ENCODE measurements around the gene IFNL2. TPM values are rescaled to one million over a fixed set of nuclear protein-coding genes. Genes with fewer than 3 reads are reported as not detected.
A peak's percentile ranks its signal among the peaks of the same experiment; 100 is the strongest.

IFNL2 gene
- total and polyA plus RNA-seq, 5 experiments from 2014 or later, result not detected

- ATAC-seq (no peak), DNase-seq (no peak)
- H3K4me1 Mint-ChIP-seq, result peaks cover 13 to 37% (median 29%) of the 10 kb centered on the region in 4 donors
- H3K36me3 Mint-ChIP-seq, result peaks cover 0 to 56% (median 15%) of the 10 kb centered on the region in 3 donors
- no peaks in the 10 kb centered on the region for H3K27me3 Mint-ChIP-seq
- H3K9me3 Mint-ChIP-seq, result no peaks in the 10 kb centered on the region
- H3K27ac Mint-ChIP-seq, result peak overlapping the region in 2 of 10 donors; percentile 43 to 49
- POLR2A ChIA-PET, result no interaction called here
- H3K4me3 Mint-ChIP-seq, result no peak overlapping the region
Observed at GRCh38 chr19:39315933-39316332, 47.7 kb downstream of the IFNL2 start.

GRCh38 chr19:39316627-39317321 is 48.6 kb downstream of the IFNL2 start:
- H3K36me3 Mint-ChIP-seq, result peaks cover 0 to 47% (median 12%) of the 10 kb centered on the region in 3 donors
- no peaks in the 10 kb centered on the region for H3K9me3 Mint-ChIP-seq
- peak overlapping the region in 4 of 10 donors; percentile 0 to 43 (median 11) for H3K27ac Mint-ChIP-seq
- POLR2A ChIA-PET, result no interaction called here
- peak overlapping the region in 1 of 10 donors; percentile 55 for H3K4me3 Mint-ChIP-seq
- peak in 1 of 10 donors; percentile 1 for DNase-seq
- H3K27me3 Mint-ChIP-seq, result no peaks in the 10 kb centered on the region
- no peak for ATAC-seq
- H3K4me1 Mint-ChIP-seq, result peaks cover 20 to 37% (median 30%) of the 10 kb centered on the region in 4 donors

DNA sequence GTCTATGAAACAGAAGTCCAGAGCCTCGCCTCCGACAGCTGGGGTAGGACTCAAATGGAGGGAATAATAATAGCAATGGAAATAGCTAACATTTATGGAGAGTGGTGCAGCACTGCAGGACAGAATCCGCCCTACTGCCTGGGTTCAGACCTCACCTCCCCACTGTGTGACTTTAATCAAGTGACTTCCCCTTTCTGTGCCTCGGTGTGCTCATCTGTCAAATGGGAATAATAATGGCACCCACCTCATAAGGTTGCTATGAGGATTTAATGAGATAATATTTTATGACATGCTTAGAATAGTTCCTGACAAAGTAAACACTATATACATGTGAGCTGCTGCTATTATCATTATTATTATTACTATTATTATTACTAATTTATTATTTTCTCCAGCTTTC is 49.3 kb downstream of the IFNL2 start:
- H3K9me3 Mint-ChIP-seq, result no peaks in the 10 kb centered on the region
- H3K36me3 Mint-ChIP-seq, result peaks cover 0 to 41% (median 10%) of the 10 kb centered on the region in 3 donors
- POLR2A ChIA-PET, result no interaction called here
- H3K27me3 Mint-ChIP-seq, result no peaks in the 10 kb centered on the region
- H3K4me1 Mint-ChIP-seq, result peaks cover 20 to 41% (median 29%) of the 10 kb centered on the region in 4 donors
- DNase-seq, result no peak
- H3K4me3 Mint-ChIP-seq, result no peak overlapping the region
- no peak for ATAC-seq
- H3K27ac Mint-ChIP-seq, result no peak overlapping the region

GRCh38 chr19:39318071-39318470 is 49.9 kb downstream of the IFNL2 start:
- Mint-ChIP-seq H3K4me1 (peaks cover 21 to 46% (median 33%) of the 10 kb centered on the region in 4 donors), H3K36me3 (peaks cover 0 to 36% (median 6%) of the 10 kb centered on the region in 3 donors), H3K4me3 (peak overlapping the region in 2 of 10 donors; percentile 2 to 50), H3K27me3 (no peaks in the 10 kb centered on the region), H3K27ac (peak overlapping the region in 6 of 10 donors; percentile 21 to 69 (median 35)), H3K9me3 (no peaks in the 10 kb centered on the region)
- ATAC-seq (no peak), DNase-seq (peak in 1 of 10 donors; percentile 47)
- POLR2A ChIA-PET, result interaction anchor here (0.6 kb wide), 1 partner anchor 18 kb away, joined by 3 read pairs; the partner anchor contains the start of gene GMFG

DNA sequence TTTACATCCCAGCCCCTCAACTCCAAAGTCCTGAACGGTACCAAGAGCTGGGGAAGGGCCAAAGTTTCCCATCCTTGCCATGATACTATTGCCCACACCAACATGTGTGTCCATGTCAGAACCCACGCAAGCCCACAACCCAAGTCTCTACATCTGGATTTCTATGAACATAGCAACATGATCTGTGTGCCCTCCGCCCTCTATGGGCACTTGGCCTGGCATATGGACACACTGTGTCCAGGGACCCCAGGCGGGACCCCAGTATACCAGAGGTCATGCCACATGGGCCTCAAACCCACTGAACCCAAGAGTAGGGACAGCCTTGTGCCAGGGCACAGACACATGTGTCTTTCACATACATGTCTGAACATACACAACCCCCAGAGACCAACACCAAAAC is 50.5 kb downstream of the IFNL2 start:
- peaks cover 23 to 50% (median 34%) of the 10 kb centered on the region in 4 donors for H3K4me1 Mint-ChIP-seq

DNA sequence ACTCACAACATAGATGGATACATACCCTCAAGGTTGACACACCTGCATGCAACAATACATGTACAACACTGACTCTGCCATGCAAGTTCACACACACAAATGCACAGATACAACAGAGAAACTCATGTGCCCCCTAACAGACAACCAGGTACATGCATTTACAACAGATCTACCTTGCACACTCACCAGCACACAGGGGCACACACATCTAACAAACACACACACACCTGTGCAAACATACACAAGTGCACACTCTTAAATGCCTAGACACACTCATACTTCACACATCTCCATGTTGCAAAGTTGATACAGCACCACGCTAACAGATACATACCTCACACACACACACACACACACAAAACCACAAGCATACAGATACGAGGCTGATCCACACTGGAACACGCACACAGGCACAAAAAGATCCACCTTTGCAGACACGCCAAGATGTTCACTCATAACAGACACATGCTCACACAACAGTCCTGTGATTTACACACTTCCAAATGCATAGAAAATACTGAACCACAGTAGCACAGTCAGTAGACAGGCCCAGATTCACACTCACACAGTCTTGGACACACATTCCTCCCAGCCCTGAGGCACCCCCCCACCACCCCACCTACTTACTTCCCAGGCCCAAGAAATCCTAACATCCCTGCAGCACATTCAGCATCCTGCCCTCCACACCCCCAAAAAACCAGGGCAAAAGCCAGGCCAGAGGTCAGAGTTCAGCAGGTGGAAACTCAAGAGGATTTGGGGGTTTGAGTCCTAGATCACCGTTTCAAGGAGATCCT is 51.1 kb downstream of the IFNL2 start:
- Mint-ChIP-seq H3K36me3 (peaks cover 0 to 27% (median 3%) of the 10 kb centered on the region in 3 donors), H3K4me1 (peaks cover 23 to 50% (median 37%) of the 10 kb centered on the region in 4 donors), H3K27me3 (no peaks in the 10 kb centered on the region), H3K4me3 (peak overlapping the region; percentile 51 to 89 (median 78)), H3K9me3 (no peaks in the 10 kb centered on the region), H3K27ac (peak overlapping the region in 9 of 10 donors; percentile 15 to 90 (median 74))
- DNase-seq (peak in 1 of 10 donors; percentile 49), ATAC-seq (no peak)
- POLR2A ChIA-PET, result no interaction called here

More for the DNA sequence above, 50.5 kb downstream of the IFNL2 start:
- Mint-ChIP-seq H3K36me3 (peaks cover 0 to 30% (median 3%) of the 10 kb centered on the region in 3 donors), H3K27ac (peak overlapping the region in 7 of 10 donors; percentile 15 to 74 (median 65)), H3K4me3 (peak overlapping the region; percentile 6 to 89 (median 78)), H3K27me3 (no peaks in the 10 kb centered on the region), H3K9me3 (no peaks in the 10 kb centered on the region)
- POLR2A ChIA-PET, result interaction anchor here (0.6 kb wide), 1 partner anchor 17 kb away, joined by 3 read pairs; the partner anchor contains the start of gene GMFG
- ATAC-seq, result no peak
- DNase-seq, result peak in 1 of 10 donors; percentile 51

Other genes starting within 250 kb of the IFNL2 start
- gene FBXO27, start 235.8 kb upstream of the IFNL2 start, total RNA-seq, result not detected
- under 1 TPM in 1 of 3 donors, not detected in 2; 0.17 TPM for gene FBXO27, start 235.8 kb upstream of the IFNL2 start, polyA plus RNA-seq
- gene ACP7, start 184.0 kb upstream of the IFNL2 start, total RNA-seq, result not detected
- not detected for gene ACP7, start 184.0 kb upstream of the IFNL2 start, polyA plus RNA-seq
- 10 to 100 TPM; 14.8 to 16.8 TPM for gene PAK4, start 142.6 kb upstream of the IFNL2 start, total RNA-seq
- gene PAK4, start 142.6 kb upstream of the IFNL2 start, polyA plus RNA-seq, result 1 to 10 TPM; 1.3 to 1.4 (median 1.3) TPM
- gene NCCRP1, start 71.4 kb upstream of the IFNL2 start, total RNA-seq, result not detected
- gene NCCRP1, start 71.4 kb upstream of the IFNL2 start, polyA plus RNA-seq, result not detected
- not detected for gene SYCN, start 64.1 kb upstream of the IFNL2 start, total RNA-seq
- not detected for gene SYCN, start 64.1 kb upstream of the IFNL2 start, polyA plus RNA-seq
- not detected for gene IFNL3, start 23.4 kb upstream of the IFNL2 start, total RNA-seq
- gene IFNL3, start 23.4 kb upstream of the IFNL2 start, polyA plus RNA-seq, result not detected
- gene IFNL4, start 19.5 kb upstream of the IFNL2 start, total RNA-seq, result not detected
- under 1 TPM in 2 of 3 donors, not detected in 1; 0.11 to 0.17 TPM for gene IFNL4, start 19.5 kb upstream of the IFNL2 start, polyA plus RNA-seq
- gene IFNL1, start 28.0 kb downstream of the IFNL2 start, total RNA-seq, result not detected
- gene IFNL1, start 28.0 kb downstream of the IFNL2 start, polyA plus RNA-seq, result under 1 TPM in 1 of 3 donors, not detected in 2; 0.65 TPM
- gene LRFN1, start 52.5 kb downstream of the IFNL2 start, total RNA-seq, result 10 to 100 TPM; 10.1 TPM
- gene LRFN1, start 52.5 kb downstream of the IFNL2 start, polyA plus RNA-seq, result 1 to 10 TPM; 3.2 to 4.4 (median 3.5) TPM
- 100 to 1,000 TPM; 373 to 393 TPM for gene GMFG, start 67.6 kb downstream of the IFNL2 start, total RNA-seq
- gene GMFG, start 67.6 kb downstream of the IFNL2 start, polyA plus RNA-seq, result 1,000 to 10,000 TPM; 1,026 to 1,392 (median 1,316) TPM
- 10 to 100 TPM; 49.8 to 55.2 TPM for gene SAMD4B, start 74.0 kb downstream of the IFNL2 start, total RNA-seq
- 10 to 100 TPM in 1 of 3 donors, 1 to 10 TPM in 2; 5.4 to 12.3 (median 6.4) TPM for gene SAMD4B, start 74.0 kb downstream of the IFNL2 start, polyA plus RNA-seq
- gene PAF1, start 122.7 kb downstream of the IFNL2 start, total RNA-seq, result 10 to 100 TPM; 44.4 to 47.4 TPM
- gene PAF1, start 122.7 kb downstream of the IFNL2 start, polyA plus RNA-seq, result 10 to 100 TPM; 30.7 to 53.0 (median 43.8) TPM
- 10 to 100 TPM; 53.8 to 59.0 TPM for gene MED29, start 123.0 kb downstream of the IFNL2 start, total RNA-seq
- 10 to 100 TPM; 48.1 to 71.4 (median 59.6) TPM for gene MED29, start 123.0 kb downstream of the IFNL2 start, polyA plus RNA-seq
- gene ZFP36, start 138.5 kb downstream of the IFNL2 start, total RNA-seq, result 100 to 1,000 TPM; 184 to 188 TPM
- gene ZFP36, start 138.5 kb downstream of the IFNL2 start, polyA plus RNA-seq, result 100 to 1,000 TPM in 2 of 3 donors, 10 to 100 TPM in 1; 70.4 to 137 (median 109) TPM
- gene PLEKHG2, start 144.3 kb downstream of the IFNL2 start, total RNA-seq, result 10 to 100 TPM; 14.3 to 23.8 TPM
- gene PLEKHG2, start 144.3 kb downstream of the IFNL2 start, polyA plus RNA-seq, result 1 to 10 TPM; 4.2 to 5.0 (median 4.8) TPM
- gene RPS16, start 167.6 kb downstream of the IFNL2 start, total RNA-seq, result 1,000 to 10,000 TPM; 3,730 to 3,760 TPM
- gene RPS16, start 167.6 kb downstream of the IFNL2 start, polyA plus RNA-seq, result 1,000 to 10,000 TPM; 2,588 to 2,812 (median 2,742) TPM
- 100 to 1,000 TPM; 185 to 196 TPM for gene SUPT5H, start 177.2 kb downstream of the IFNL2 start, total RNA-seq
- 100 to 1,000 TPM in 1 of 3 donors, 10 to 100 TPM in 2; 79.9 to 115 (median 96.6) TPM for gene SUPT5H, start 177.2 kb downstream of the IFNL2 start, polyA plus RNA-seq
- gene TIMM50, start 212.4 kb downstream of the IFNL2 start, total RNA-seq, result 10 to 100 TPM; 47.5 to 52.1 TPM
- 10 to 100 TPM; 41.4 to 53.3 (median 44.6) TPM for gene TIMM50, start 212.4 kb downstream of the IFNL2 start, polyA plus RNA-seq
- under 1 TPM; 0.22 to 0.36 TPM for gene DLL3, start 230.6 kb downstream of the IFNL2 start, total RNA-seq
- 1 to 10 TPM; 1.1 to 1.9 (median 1.8) TPM for gene DLL3, start 230.6 kb downstream of the IFNL2 start, polyA plus RNA-seq
- gene SELENOV, start 246.7 kb downstream of the IFNL2 start, total RNA-seq, result not detected
- not detected for gene SELENOV, start 246.7 kb downstream of the IFNL2 start, polyA plus RNA-seq